HCT116 (cell line): ENCODE results near the gene LRRC74B. TPM values are rescaled to one million over a fixed set of nuclear protein-coding genes. Genes with fewer than 3 reads are reported as not detected.

Source experiments
- ATAC-seq: fragments of 200-7000 bp; cut with Tn5 transposase; 2 replicates; pipeline ENCODE4 v1.9.1; 2020; ENCODE audit warnings: mild to moderate bottlenecking, moderate library complexity
- BruUV-seq: library from RNA; stranded (reverse); fragments of 400-500 nt; replicated peaks from 2 replicates; lab custom pipeline; 2021; lab: Mats Ljungman, UMichigan
- CTCF ChIA-PET: fragments of 300-600 bp; sonication (Branson Sonifier 250); formaldehyde crosslinking; loops from one replicate; lab custom pipeline; 2021; ENCODE audit warnings: antibody characterized with exemption; lab: Charles Lee
- POLR2A ChIA-PET: fragments of 300-600, 350-600 bp; sonication (Branson Sonifier 250); formaldehyde crosslinking; loops from one replicate; lab custom pipeline; 2021; ENCODE audit warnings: antibody characterized with exemption; lab: Charles Lee
- RAD21 ChIA-PET, 2 experiments: fragments of 300-600 bp; sonication (Branson Sonifier 250); formaldehyde crosslinking; loops; one replicate each; lab custom pipeline; 2023; ENCODE audit warnings: low total read pairs in 2 of 2; ENCODE audit not compliant: uncharacterized antibody in 2 of 2, unreplicated experiment in 2 of 2, low non-redundant PET in 1 of 2; lab: Charles Lee
- DNase-seq: peaks from one replicate; pipeline ENCODE4 v3.0.0-alpha.2; 2010; ENCODE audit warnings: low read depth, low spot score
- H2AFZ ChIP-seq: fragments of 200-600 bp; shearing (Covaris generic), sonication (generic); 2 replicates; pipeline ENCODE4 v1.6.1; 2017; ENCODE audit warnings: low read depth, mixed run types, mixed read lengths, antibody characterized with exemption, low read length; ENCODE audit not compliant: poor library complexity, severe bottlenecking
- H3K27ac ChIP-seq: 2 replicates; pipeline ENCODE4 v1.5.1; 2012; ENCODE audit warnings: low read depth, low read length
- H3K27me3 ChIP-seq: fragments of 200-600 bp; sonication (generic); 2 replicates; pipeline ENCODE4 v1.6.1; 2016; ENCODE audit warnings: mixed run types, low read length, mixed read lengths; ENCODE audit not compliant: insufficient read depth
- H3K36me3 ChIP-seq, 2 experiments: fragments of 200-500 bp in 1 of 2; fragments of 200-600 bp in 1 of 2; sonication (Bioruptor generic) in 1 of 2; sonication (generic) in 1 of 2; 2 replicates each; pipeline versions ENCODE4 v1.5.1 to v1.6.1; 2014 to 2016; ENCODE audit warnings: low read length in 2 of 2, inconsistent platforms in 1 of 2, mixed read lengths in 1 of 2, mixed run types in 1 of 2; ENCODE audit not compliant: insufficient read depth in 2 of 2, control insufficient read depth in 1 of 2
- H3K4me1 ChIP-seq, 2 experiments: fragments of 200-600 bp in 1 of 2; sonication (generic) in 1 of 2; 2 replicates each; pipeline versions ENCODE4 v1.5.1 to v1.6.1; 2012 to 2017; ENCODE audit warnings: low read length in 2 of 2, inconsistent platforms in 1 of 2, mild to moderate bottlenecking in 1 of 2, mixed read lengths in 1 of 2, mixed run types in 1 of 2, moderate library complexity in 1 of 2; ENCODE audit not compliant: insufficient read depth in 2 of 2, control insufficient read depth in 1 of 2
- H3K4me2 ChIP-seq: fragments of 200-600 bp; sonication (generic); 2 replicates; pipeline ENCODE4 v1.6.1; 2017; ENCODE audit warnings: mixed run types, low read length, mixed read lengths
- H3K4me3 ChIP-seq, 2 experiments: fragments of 200-600 bp in 1 of 2; sonication (generic) in 1 of 2; replicated peaks in 1 of 2; 2 replicates each; pipeline ENCODE4 v1.5.1; 2011 to 2016; ENCODE audit warnings: low read length in 2 of 2, control low read depth in 1 of 2, low read depth in 1 of 2, mild to moderate bottlenecking in 1 of 2, mixed read lengths in 1 of 2, mixed run types in 1 of 2
- H3K79me2 ChIP-seq: fragments of 200-600 bp; sonication (generic); 2 replicates; pipeline ENCODE4 v1.6.1; 2017; ENCODE audit warnings: mild to moderate bottlenecking, mixed run types, low read length, moderate library complexity, mixed read lengths; ENCODE audit not compliant: insufficient read depth
- H3K9ac ChIP-seq: fragments of 200-600 bp; sonication (generic); 2 replicates; pipeline ENCODE4 v1.6.1; 2016; ENCODE audit warnings: low read length, mixed read lengths
- H3K9me2 ChIP-seq: fragments of 200-600 bp; sonication (generic), shearing (Covaris generic); 2 replicates; pipeline ENCODE4 v1.6.1; 2017; ENCODE audit warnings: mixed run types, mild to moderate bottlenecking, moderate library complexity; ENCODE audit not compliant: insufficient read depth
- H3K9me3 ChIP-seq, 2 experiments: fragments of 200-500 bp in 1 of 2; fragments of 200-600 bp in 1 of 2; sonication (Bioruptor generic) in 1 of 2; sonication (generic) in 1 of 2; 2 replicates each; pipeline ENCODE4 v1.6.1; 2014 to 2017; ENCODE audit warnings: low read length in 2 of 2, mixed read lengths in 2 of 2, inconsistent platforms in 1 of 2, low read depth in 1 of 2, mild to moderate bottlenecking in 1 of 2, mixed run types in 1 of 2, moderate library complexity in 1 of 2; ENCODE audit not compliant: control insufficient read depth in 1 of 2, insufficient read depth in 1 of 2
- H4K20me1 ChIP-seq: fragments of 200-600 bp; sonication (generic), shearing (Covaris generic); 2 replicates; pipeline ENCODE4 v1.6.1; 2017; ENCODE audit warnings: mixed run types, mild to moderate bottlenecking, moderate library complexity; ENCODE audit not compliant: insufficient read depth
- EZH2 ChIP-seq: fragments of 200-600 bp; sonication (generic); IDR thresholded peaks from 2 replicates; pipeline ENCODE4 v1.6.1; 2017; ENCODE audit warnings: antibody characterized with exemption, mixed run types
- ZBTB33 ChIP-seq: IDR thresholded peaks from 2 replicates; pipeline ENCODE4 v1.6.1; 2011; ENCODE audit warnings: mild to moderate bottlenecking, low read length, moderate library complexity; ENCODE audit not compliant: insufficient replicate concordance; ENCODE audit errors: extremely low read depth
- intact Hi-C: fragments of 100-400 bp; cut with micrococcal nuclease; formaldehyde crosslinking; loops from 2 replicates; pipeline ENCODE4 v1.10.0; 2022
- total RNA-seq: library from RNA; stranded (reverse); gene quantifications from one replicate; pipeline ENCODE4 v1.2.1, GENCODE V29; 2021; ENCODE audit not compliant: unreplicated experiment

LRRC74B gene
- total RNA-seq, 1 experiment from 2014 or later = not detected

DNA sequence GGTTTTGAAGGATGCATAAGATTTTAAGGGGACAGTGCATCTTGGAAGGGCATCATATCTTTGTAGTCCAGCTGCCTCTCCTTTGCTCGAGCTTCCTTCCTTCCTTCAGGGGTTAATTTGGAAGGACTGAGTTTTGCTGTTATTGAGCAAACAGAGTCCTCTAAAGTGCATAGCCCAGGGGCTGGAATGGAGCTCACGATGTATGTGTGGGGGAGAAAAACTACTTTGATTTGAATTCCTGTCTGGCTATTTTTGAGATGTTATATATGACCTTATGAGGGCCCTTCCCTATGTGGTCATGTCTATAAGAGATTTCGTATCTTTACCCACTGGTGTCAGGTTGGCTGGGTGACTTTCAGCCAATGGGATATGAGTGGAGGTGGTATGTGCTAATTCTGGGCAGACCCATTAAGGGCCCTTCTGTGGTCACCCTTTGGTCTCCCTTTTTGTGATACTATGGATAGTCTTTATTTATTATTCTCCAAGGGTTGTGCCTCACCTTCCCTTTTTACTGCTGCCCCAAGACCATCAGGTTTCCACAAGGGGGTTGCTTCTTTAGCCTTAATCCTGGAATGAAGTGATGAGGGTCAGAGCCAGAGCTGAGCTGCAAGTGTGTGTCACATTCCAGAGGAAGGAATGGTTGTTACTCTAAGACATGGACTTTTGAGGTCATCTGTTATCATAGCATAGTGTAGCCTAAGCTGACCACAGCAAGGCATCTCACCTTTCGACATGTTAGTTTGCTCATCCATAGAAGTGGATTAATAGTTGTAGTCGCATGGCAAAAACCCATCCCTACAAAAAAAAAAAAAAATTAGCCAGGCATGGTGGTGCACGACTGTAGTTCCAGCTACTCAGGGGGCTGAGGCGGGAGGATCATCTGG lies 54.6 kb downstream of the LRRC74B start:
- 0 out of 2 replicates have a peak, but pooled peaks cover under 1% of the 10 kb centered on the region for H3K27me3 ChIP-seq
- no peak for DNase-seq
- CTCF ChIA-PET = interaction anchor here (1.0 to 1.6 kb wide), 2 partner anchors 9 to 143 kb away, joined by 3 to 5 read pairs; no protein-coding TSS in a partner anchor
- H3K36me3 ChIP-seq = no peaks in the 10 kb centered on the region
- H3K4me3 ChIP-seq = no peak overlapping the region
- H3K9me2 ChIP-seq = no peaks in the 10 kb centered on the region
- H3K9ac ChIP-seq = no peak overlapping the region
- H3K4me2 ChIP-seq = peak overlapping the region; percentile 51
- no peaks in the 10 kb centered on the region for H4K20me1 ChIP-seq
- POLR2A ChIA-PET = no interaction called here
- peaks cover 13 to 35% of the 10 kb centered on the region in 2 experiments; a peak in 3 of 4 replicates for H3K4me1 ChIP-seq
- TF ChIP-seq EZH2 (no peak), ZBTB33 (no peak)
- ATAC-seq = no peak
- intact Hi-C loops = no loop called here
- no peak overlapping the region for H2AFZ ChIP-seq
- no peaks in the 10 kb centered on the region for H3K79me2 ChIP-seq
- H3K27ac ChIP-seq = no peak overlapping the region
- RAD21 ChIA-PET = no interaction called here
- no peaks in the 10 kb centered on the region for H3K9me3 ChIP-seq
- no TSS peak for BruUV-seq
